Stimulated activated CD8-positive, alpha-beta memory T cell treated with anti-CD3 and anti-CD28 coated beads, Interleukin-12 subunit alpha, Interleukin-12 subunit beta, amount 100 ng/mL, for 24 hours (primary cell): Measurements from ENCODE around the gene SORCS2.
"Not testable (repeated sequence)": the region's sequence is repeated elsewhere in the genome, so short reads cannot be mapped to it uniquely, and the experiment has no call there.

Experiments
- DNase-seq: peaks from one replicate; pipeline ENCODE4 v3.0.0-alpha.2; 2020; ENCODE audit errors: extremely low read depth

SORCS2 gene

DNA sequence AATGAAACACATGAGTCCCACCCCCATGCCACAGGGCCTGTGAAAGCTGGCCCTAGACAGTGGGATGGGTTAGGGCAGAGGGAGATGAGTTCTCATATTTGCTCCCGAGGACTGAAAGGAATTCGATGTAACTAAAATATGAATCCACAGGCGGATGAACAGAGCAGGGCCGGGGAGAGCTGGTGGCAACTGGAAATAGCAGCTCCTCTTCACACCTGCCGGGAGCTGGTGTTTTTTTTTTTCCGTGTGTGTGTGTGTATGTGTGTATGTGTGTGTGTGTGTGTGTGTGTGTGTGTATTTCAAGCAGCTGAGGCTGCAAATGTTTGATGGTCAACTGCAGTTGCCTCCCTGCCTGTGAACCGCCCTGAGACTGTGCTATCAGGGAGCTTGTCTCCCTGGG, 357.5 kb downstream of the SORCS2 start:
- no peak for DNase-seq

DNA sequence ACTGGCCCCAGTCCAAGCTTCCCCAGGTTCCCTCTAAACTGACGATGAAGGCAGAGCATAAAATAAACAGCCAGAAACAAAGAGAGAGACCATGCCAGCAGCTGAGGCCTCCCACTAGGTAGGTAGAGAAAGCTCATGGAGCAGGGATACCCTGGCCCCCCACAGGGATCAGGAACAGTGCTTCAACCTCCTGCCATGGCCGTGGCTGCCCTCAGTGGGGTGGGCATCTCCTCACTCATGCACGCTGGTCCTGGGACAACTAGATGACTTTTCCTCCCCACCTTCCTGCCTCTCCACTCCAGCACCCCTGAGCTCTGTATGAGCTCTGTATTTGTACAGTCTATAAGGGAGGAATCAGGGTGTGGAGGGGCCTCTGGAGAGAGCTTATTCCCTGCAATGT, 360.1 kb downstream of the SORCS2 start:
- no peak for DNase-seq

DNA sequence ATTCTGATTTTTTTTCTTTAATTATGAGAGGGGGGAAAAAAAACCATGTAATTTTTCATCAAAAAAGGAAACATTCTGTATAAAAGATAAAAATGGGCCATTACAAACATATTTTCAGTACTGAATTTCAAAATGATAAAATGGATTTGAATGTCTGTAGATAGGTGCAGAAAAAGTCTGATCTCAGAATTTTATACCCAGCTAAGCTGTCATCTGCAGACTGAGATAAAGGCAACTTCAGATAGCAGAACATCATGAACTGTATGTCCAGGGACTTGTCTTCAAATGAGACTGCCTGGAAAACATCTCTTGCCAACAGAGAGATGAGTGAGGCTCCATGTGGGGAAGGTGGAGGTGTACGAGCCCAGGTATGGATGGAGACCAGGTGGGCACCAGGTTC, 360.9 kb downstream of the SORCS2 start:
- no peak for DNase-seq

DNA sequence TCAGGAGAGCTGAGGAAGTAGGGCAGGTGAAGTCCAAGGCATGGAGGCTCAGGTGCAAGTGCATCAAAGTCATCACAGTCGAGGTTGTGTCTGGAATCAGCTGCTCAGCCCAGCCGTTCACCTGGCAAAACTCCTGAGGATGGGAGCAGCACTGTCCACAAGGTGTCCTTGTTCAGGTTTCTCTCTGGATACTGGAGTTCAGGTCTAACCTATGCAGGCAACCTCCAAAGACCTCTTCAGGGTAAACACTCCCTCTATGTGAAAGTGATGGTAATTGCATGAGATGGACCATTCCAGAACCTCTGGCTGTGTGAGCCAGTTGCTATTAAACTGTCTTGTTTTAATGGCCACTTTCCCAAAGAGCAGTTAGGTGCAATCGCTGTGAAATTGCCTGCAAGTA, 362.6 kb downstream of the SORCS2 start:
- no peak for DNase-seq

DNA sequence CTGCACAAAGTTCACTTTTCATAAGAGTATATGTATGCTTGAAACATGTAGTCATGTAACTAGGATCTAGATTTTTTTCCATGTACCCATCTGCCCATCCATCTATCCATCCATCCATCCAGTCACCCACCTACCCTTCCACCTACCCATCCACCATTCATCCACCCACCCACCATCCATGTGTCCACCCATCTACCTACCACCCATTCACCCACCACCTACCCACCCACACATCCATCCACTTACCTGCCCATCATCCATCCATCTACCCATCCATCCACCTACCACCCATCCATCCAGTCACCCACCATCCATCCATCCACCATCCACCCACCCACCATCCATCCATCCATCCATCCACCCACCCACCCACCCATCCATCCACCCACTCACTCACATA, 364.2 kb downstream of the SORCS2 start:
- DNase-seq = no peak

DNA sequence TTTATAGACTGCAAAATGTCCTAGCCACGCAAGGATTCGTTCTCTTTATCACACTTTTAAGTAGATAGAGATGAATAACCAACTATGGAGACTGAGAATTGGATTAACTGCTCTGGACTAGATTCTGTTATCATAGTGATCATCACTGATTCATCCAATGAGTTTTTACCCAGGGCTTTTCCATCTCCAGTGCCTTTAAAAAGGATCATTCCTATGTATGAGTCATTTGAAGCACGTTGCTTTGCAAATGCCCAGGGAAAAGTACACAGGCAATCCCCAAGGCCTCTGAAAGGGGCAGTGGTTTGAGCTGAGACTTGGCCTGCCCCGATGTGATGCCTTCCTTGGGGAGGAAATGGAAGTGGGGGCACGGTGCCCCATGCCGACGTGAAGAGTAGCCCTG, 365.1 kb downstream of the SORCS2 start:
- no peak for DNase-seq

DNA sequence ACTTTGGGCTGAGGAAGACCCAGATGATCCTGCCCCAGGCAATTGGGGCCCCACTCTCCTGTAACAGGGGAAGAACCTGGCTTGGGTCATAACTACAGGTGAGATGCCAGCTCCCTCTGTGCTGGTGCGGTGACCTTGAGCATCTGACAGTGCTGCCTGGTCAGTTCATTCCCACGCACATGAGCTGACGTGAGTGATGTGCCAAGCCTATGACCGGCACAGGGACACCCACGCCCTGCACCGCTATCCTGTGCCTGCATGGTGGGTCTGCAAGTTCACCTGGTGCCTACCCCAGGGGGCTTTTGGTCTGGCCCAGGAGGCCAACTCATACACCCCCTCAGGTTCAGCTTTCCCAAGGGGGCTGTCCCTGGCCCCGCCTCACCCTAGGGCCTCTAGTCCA, 366.1 kb downstream of the SORCS2 start:
- no peak for DNase-seq

DNA sequence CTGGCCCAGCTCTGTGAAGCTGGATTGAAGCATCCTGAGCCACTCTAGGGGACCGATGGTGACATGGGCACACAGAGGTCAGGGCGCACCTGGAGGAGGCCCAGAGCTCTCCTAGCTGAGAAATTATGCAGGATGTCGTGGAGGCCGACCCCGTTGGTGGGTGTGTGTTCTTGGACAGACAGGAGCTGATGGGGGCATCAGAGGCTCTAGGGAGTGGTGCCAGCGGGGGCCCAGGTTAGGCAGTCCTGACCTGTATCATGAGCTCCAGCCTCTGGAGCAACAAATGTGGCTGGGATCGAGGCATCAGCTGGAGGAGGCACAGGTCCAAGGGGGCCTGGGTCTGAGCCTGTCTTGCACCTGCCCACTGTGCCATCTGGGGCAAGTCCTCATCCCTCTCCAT, 367.0 kb downstream of the SORCS2 start:
- DNase-seq = no peak

DNA sequence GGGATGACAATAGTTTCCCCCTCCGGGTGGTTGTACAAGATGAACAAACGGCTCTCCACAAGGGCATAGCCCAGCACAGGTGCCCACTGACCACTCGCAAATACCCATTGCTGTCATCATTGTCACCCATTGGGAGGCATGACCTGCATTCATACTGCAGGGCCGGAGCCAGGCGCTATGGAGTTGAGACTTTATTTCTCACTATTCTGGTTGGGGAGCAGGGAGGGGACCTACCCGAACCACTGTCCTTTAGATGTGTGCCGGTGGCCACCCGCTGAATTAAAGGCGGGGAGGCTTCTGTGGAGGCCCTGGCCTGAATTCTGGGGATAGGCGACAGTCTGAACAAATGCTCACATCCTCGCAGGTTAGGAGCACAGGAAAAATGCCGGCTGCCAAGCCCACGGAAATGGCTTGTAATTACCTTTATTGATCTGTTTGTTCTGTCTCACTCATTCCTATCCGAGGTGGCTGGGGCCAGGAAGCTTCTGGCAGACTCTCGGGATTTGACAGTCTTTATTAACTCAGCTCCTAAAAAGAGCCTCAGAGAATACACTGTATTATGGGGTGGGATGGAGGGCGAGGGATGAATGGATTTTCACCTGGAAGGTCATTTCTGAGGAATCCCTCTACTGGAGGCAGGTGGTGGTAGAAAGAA, 367.5 kb downstream of the SORCS2 start:
- no peak for DNase-seq

DNA sequence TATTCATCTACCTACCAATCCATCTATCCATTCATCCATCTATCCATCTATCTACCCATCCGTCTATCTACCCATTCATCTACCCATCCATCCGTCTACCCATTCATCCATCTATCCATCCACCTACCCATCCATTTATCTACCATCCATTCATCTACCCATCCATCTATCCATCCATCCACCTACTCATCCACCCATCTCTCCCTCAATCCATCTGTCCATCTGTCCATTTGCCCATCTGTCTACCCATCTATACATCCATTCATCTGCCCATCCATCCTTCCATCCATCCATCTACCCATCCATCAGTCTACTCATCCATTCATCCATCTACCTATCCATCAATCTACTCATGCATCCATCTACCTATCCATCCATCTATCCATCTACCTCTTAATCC, 369.2 kb downstream of the SORCS2 start:
- DNase-seq = no peak

DNA sequence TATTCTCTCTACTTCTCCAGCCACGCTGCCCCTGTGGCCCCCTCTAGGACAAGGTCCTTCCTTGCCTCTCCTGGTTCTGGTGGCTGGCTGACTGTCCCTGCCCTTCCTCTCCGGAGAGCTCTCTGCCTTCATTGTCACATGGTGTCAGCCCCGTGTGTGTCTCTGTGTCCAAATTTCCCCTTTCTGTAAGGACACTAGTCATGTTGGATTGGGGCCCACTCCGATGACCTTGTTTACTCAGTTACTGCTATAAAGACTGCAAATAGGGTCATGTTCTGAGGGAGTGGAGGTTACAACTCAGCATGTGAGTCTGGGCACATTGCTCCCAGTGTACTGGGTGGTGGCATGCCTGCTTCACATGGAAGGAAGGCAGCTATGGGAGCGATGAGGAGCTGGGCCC, 371.9 kb downstream of the SORCS2 start:
- no peak for DNase-seq

DNA sequence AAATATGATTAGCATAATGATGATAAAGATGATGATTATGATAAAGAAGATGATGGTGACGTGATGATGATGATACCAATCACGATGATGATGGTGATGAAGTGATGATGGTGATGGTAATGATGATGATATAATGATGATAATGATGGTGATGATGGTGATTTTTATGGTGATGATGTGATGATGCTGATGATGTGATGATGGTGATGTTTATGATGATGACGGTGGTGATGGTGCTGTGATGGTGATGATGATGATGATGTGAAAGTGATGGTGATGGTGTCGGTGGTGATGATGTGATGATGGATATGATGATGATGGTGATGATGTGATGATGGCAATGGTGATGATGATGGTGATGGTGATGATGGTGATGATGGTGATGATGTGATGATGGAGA, 373.1 kb downstream of the SORCS2 start:
- DNase-seq = no peak

DNA sequence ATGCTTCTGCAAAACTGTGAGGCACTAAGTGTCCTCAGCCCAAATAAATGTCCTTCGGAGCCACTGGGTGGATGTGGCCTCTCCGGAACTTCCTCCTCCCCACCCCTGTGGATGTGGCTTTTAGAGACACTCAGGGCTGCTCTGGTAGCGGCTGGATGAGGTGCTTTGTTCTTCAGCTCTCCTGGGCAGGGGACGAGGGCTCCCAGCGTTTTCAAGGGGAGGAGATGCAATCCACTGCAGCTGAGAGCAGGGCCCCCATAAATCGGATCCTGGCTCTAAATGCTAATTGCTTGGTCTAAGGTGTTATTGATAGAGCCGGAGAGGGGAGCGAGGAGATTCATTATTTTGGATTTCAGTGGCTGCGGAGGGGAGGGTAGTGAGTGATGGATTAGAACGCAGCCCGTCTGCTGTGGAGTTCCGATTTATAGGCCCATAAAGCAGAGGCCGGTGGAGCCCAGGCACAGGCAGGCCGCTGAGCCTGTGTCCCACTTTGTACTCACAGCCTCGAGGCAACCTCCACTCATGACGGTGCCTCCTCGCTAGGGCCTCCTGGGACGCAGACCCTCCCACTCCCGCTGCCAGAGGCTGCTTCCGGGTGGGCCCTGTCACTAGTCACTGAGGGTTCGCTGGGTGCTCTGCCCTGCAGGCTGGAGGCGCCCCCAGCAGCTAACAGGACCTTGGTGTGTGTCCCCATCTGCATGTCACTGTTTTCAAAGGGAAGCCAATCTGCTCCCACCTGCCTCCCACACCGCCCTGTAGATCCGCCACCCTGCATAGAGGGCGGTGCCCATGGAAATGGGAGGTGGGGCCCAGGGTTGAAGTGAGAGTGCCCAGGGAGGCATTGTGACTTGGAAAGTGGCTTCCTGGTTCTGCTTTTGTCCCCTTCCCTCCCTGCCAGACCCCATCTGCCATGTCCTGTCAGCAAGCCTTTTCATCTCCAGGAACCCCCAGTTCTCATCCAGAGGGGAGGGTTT, 377.8 kb downstream of the SORCS2 start:
- DNase-seq = no peak

DNA sequence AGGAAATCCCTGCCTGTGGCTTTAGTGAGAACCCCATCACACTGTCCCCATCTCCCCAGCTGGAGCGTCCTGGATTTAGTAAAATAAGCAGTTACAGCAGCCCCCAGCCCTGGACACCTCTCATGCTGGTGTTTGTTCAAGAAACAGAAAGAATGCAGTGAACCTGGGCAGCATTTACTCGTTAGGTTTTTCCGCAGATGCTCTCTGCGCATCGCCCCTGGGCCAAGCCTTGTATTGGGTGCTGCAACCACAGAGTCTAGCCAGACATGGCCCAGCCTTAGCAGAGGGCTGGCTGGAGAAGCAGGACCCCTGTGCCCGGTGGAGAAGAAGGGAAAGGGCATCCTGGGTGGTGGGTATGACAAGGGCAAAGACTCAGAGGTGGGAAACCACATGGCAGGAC, 378.7 kb downstream of the SORCS2 start:
- DNase-seq = no peak

DNA sequence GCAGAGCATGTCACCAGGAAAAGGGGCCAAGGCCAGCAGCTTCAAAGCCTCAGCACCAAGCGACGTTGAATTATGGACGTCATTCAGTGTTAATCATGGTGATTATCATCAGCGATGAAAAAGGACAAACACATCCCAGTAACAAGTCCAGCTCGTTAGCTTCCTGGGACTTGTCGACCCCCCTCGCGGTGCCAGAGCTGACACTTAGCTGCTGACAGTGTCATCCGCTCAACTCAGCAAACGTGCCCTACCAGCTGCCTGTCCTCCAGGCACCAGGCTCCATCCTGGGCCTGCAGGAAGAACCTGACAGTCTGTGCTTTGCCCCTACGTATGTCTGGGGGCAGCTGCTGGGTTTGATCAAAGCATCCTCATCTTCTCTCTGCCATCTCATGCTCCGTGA, 379.4 kb downstream of the SORCS2 start:
- DNase-seq = no peak

DNA sequence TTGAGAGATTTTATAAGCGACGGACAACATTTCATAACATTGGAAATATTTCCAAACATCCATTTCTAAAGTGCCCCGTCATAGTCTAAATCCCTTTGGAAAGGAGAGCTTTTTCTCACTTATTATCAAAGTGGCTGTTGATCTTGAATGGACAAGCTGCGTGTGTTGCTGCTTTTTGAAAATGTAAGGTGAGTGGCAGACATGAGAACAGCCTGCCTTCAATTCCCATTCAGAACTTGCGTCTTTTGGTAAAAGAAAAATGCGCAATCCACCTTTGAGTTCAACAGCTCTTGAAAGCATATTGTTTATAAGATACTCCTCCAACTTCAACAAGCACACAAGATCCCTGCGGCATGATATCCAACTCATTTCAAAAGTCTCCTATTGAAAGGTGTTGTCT, 380.6 kb downstream of the SORCS2 start:
- DNase-seq = no peak

DNA sequence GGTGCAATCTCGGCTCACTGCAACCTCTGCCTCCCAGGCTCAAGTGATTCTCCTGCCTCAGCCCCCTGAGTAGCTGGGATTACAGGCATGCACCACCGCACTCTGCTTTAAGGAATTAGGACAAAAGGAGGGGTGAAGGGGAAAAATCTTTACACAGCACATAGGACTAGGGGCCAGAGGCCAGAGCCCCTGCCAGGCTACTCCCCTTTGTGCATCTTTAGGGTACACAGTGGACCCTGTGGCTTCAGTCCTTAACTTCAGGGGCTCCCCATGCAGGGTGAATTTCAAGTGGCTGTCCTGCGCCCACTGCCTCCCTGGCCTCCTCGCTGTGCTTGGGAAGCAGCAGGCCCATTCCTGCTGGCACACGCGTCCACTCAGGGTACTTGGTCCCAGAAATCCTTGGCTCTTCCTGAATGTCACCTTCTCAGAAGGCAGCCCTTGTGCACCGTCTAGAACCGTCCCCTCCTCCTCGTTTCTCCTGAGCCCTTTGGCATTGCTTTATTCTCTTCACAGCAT, 381.3 kb downstream of the SORCS2 start:
- no peak for DNase-seq

DNA sequence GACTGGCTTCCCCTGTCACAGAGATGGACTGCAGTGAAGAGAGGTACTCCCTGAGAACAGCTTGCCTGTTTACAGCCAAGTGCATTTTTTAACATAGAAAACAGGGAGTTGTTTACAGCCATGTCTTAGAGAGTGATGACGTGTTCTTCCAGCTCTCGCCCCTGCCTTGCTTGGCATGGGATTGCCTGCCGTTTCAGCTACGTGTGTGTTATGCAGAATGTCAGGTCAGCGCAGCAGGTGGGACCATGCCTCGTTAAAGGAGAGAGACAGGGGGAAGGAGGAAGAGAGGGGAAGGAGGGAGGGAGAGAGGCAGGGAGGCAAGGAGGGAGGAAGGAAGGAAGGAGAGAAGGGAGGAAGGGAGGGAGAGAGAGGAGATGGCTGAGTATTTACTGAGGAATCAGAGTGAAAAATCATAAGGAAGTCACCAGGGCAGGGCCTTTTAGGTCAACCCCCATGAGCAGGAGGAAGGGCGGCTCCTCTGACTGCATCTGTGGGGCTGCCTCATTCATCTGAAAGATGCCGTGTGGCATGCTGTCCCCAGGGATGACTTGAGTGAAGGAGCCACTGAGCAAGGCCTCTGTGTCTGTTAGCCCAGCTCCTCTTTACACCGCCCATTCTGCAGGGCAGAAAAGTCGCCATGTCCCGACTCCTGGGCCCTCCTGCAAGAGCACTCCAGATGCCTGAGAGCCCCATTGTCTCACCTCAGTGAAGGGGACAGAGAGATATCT, 382.1 kb downstream of the SORCS2 start:
- no peak for DNase-seq

DNA sequence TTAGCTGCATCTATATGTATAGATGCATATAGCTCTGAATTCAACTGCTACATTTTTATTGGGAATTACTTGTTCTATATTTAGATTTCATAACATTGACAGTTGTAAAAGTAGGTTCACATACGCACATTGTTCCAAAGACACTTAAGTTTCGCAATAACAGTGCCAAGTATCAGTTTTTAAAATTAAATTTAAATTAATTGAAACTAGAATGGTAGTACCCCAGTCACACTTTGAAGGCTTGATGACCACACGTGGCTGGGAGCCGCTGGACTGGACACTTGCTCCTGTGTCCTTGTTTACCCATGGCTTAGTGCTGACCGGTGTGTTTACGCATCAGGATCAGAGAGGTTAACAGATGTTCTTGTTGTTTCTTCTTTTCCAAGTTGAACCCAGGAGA, 383.1 kb downstream of the SORCS2 start:
- DNase-seq = no peak

DNA sequence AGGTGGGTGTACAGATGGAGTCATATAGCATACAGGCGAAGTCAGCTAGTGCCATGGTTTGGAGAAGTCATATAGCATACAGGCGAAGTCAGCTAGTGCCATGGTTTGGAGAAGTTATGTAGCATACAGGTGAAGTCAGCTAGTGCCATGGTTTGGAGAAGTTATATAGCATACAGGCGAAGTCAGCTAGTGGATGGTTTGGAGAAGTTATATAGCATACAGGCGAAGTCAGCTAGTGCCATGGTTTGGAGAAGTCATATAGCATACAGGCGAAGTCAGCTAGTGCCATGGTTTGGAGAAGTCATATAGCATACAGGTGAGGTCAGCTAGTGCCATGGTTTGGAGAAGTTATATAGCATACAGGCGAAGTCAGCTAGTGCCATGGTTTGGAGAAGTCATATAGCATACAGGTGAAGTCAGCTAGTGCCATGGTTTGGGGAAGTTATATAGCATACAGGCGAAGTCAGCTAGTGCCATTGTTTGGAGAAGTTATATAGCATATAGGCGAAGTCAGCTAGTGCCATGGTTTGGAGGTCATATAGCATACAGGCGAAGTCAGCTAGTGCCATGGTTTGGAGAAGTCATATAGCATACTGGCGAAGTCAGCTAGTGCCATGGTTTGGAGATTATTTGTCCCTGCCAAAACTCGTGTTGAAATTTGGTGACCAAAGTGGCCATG, 385.2 kb downstream of the SORCS2 start:
- not testable (repeated sequence) for DNase-seq

DNA sequence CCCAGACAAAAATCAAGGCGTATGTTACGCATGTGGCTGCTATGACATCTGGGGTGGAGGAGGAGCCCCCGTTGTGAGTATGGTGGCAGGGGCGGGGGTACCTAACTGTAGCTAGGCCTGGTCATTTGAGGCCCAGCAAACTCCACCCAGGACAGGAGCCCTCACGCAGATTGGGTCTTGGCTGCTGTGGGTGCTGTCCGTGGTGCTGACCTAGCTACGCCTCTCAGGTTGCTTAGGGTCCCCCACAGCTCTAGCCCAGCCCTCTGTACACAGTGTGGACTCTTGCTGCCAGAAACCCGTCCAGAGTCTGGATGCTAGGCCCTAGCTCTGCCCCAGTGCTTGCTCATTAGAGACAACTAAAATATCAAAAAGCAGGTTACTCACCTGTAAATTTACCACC, 389.1 kb downstream of the SORCS2 start:
- no peak for DNase-seq
